GM23338 (cell line): Measurements from ENCODE around the gene NDUFAF8. TPM values are rescaled to one million over a fixed set of nuclear protein-coding genes. Genes with fewer than 3 reads are reported as not detected.

Experiments used
- ATAC-seq: fragments of 200-7000 bp; cut with Tn5 transposase; 3 replicates; pipeline ENCODE4 v1.9.1; 2020
- DNase-seq: peaks from one replicate; pipeline ENCODE4 v3.0.0-alpha.2; 2015; ENCODE audit warnings: low spot score
- H2AFZ ChIP-seq: fragments of 200-600 bp; sonication (generic); 2 replicates; pipeline ENCODE4 v1.8.0; 2016; ENCODE audit warnings: antibody characterized with exemption, mild to moderate bottlenecking, moderate library complexity
- H3F3A ChIP-seq: fragments of 200-600 bp; sonication (generic); replicated peaks from 2 replicates; pipeline ENCODE4 v1.8.0; 2017; ENCODE audit warnings: antibody characterized with exemption, mixed run types, low read depth
- H3K27ac ChIP-seq: fragments of 200-600 bp; sonication (generic); 2 replicates; pipeline ENCODE4 v1.6.1; 2016; ENCODE audit warnings: low read depth
- H3K27me3 ChIP-seq: fragments of 200-600 bp; sonication (generic); 2 replicates; pipeline ENCODE4 v1.8.0; 2016; ENCODE audit warnings: mild to moderate bottlenecking, mixed run types, moderate library complexity; ENCODE audit not compliant: insufficient read depth
- H3K36me3 ChIP-seq: fragments of 200-600 bp; sonication (generic); 2 replicates; pipeline ENCODE4 v1.8.0; 2016; ENCODE audit warnings: mild to moderate bottlenecking; ENCODE audit not compliant: insufficient read depth
- H3K4me1 ChIP-seq: fragments of 200-600 bp; sonication (generic); 2 replicates; pipeline ENCODE4 v1.8.0; 2016; ENCODE audit warnings: mild to moderate bottlenecking, moderate library complexity; ENCODE audit not compliant: insufficient read depth
- H3K4me2 ChIP-seq: fragments of 200-600 bp; sonication (generic); 2 replicates; pipeline ENCODE4 v1.7.1; 2017; ENCODE audit warnings: mixed run types
- H3K4me3 ChIP-seq: fragments of 200-600 bp; sonication (generic); 2 replicates; pipeline ENCODE4 v1.6.1; 2016; ENCODE audit warnings: mixed run types
- H3K79me2 ChIP-seq: fragments of 200-600 bp; sonication (generic); replicated peaks from 2 replicates; pipeline ENCODE4 v1.8.0; 2017; ENCODE audit warnings: mild to moderate bottlenecking; ENCODE audit not compliant: insufficient read depth
- H3K9me2 ChIP-seq: fragments of 200-600 bp; sonication (generic); 2 replicates; pipeline ENCODE4 v1.8.0; 2017; ENCODE audit not compliant: insufficient read depth
- H4K20me1 ChIP-seq: fragments of 200-600 bp; sonication (generic); replicated peaks from 2 replicates; pipeline ENCODE4 v1.8.0; 2017; ENCODE audit warnings: mild to moderate bottlenecking; ENCODE audit not compliant: insufficient read depth
- H3K27ac Mint-ChIP-seq: 2 replicates; pipeline ENCODE4 v1.8.0; 2020; ENCODE audit warnings: inconsistent platforms, mild to moderate bottlenecking, moderate library complexity, mixed read lengths
- H3K27me3 Mint-ChIP-seq: 3 replicates; pipeline ENCODE4 v1.8.0; 2022; ENCODE audit warnings: low read depth, mild to moderate bottlenecking, moderate library complexity, mixed read lengths, inconsistent platforms; ENCODE audit not compliant: insufficient read depth, poor library complexity
- H3K36me3 Mint-ChIP-seq: 3 replicates; pipeline ENCODE4 v1.8.0; 2021; ENCODE audit warnings: low read depth, mild to moderate bottlenecking, inconsistent platforms, moderate library complexity, mixed read lengths
- H3K4me1 Mint-ChIP-seq: 3 replicates; pipeline ENCODE4 v1.8.0; 2020; ENCODE audit warnings: mild to moderate bottlenecking, inconsistent platforms, mixed read lengths
- H3K4me3 Mint-ChIP-seq: 3 replicates; pipeline ENCODE4 v1.8.0; 2021; ENCODE audit warnings: moderate library complexity, mild to moderate bottlenecking, inconsistent platforms, mixed read lengths
- H3K9me3 Mint-ChIP-seq: 3 replicates; pipeline ENCODE4 v1.8.0; 2020; ENCODE audit warnings: moderate library complexity, mild to moderate bottlenecking, inconsistent platforms, mixed read lengths
- CREB1 ChIP-seq: fragments of 250-450 bp; sonication (Bioruptor Pico); IDR thresholded peaks from 2 replicates; pipeline ENCODE4 v1.5.0; 2020; ENCODE audit warnings: low read depth, mild to moderate bottlenecking, moderate library complexity
- EZH2phosphoT487 ChIP-seq: fragments of 200-600 bp; sonication (generic); IDR thresholded peaks from one replicate; pipeline ENCODE4 v1.8.1; 2018; ENCODE audit warnings: antibody characterized with exemption; ENCODE audit not compliant: unreplicated experiment
- NANOG ChIP-seq: IDR thresholded peaks from 2 replicates; pipeline ENCODE4 v1.6.1; 2016; ENCODE audit warnings: antibody characterized with exemption, borderline replicate concordance
- STAT1 ChIP-seq: IDR thresholded peaks from one replicate; pipeline ENCODE4 v1.6.1; 2016; ENCODE audit warnings: antibody characterized with exemption; ENCODE audit not compliant: unreplicated experiment
- ZNF114 ChIP-seq: fragments of 250-450 bp; sonication (Bioruptor Pico); IDR thresholded peaks from 2 replicates; pipeline ENCODE4 v1.5.0; 2020; ENCODE audit warnings: mild to moderate bottlenecking, moderate library complexity
- polyA plus RNA-seq: library from polyadenylated mRNA; unstranded; fragments of >200 nt; fragmentation: Nextera tagmentation; extraction: Ambion mirVana; gene quantifications from 2 replicates; pipeline ENCODE4 v1.2.1, GENCODE V29; 2016
- total RNA-seq: library from RNA; depleted of rRNA; stranded (reverse); fragments of >200 nt; shearing (Covaris generic); gene quantifications from 2 replicates; pipeline ENCODE4 v1.2.3, GENCODE V29; 2014
- TF ChIP-seq, protein P1 (sequence below): fragments of 250-450 bp; sonication (Bioruptor Pico); IDR thresholded peaks from 2 replicates; pipeline ENCODE4 v1.5.0; 2020; ENCODE audit warnings: mild to moderate bottlenecking, moderate library complexity
- TF ChIP-seq, protein P2 (sequence below): IDR thresholded peaks from 2 replicates; pipeline ENCODE4 v1.6.1; 2016; ENCODE audit warnings: antibody characterized with exemption

The NDUFAF8 gene
- total and polyA plus RNA-seq, 2 experiments from 2014 or later, result 21.5 to 156 TPM

DNA sequence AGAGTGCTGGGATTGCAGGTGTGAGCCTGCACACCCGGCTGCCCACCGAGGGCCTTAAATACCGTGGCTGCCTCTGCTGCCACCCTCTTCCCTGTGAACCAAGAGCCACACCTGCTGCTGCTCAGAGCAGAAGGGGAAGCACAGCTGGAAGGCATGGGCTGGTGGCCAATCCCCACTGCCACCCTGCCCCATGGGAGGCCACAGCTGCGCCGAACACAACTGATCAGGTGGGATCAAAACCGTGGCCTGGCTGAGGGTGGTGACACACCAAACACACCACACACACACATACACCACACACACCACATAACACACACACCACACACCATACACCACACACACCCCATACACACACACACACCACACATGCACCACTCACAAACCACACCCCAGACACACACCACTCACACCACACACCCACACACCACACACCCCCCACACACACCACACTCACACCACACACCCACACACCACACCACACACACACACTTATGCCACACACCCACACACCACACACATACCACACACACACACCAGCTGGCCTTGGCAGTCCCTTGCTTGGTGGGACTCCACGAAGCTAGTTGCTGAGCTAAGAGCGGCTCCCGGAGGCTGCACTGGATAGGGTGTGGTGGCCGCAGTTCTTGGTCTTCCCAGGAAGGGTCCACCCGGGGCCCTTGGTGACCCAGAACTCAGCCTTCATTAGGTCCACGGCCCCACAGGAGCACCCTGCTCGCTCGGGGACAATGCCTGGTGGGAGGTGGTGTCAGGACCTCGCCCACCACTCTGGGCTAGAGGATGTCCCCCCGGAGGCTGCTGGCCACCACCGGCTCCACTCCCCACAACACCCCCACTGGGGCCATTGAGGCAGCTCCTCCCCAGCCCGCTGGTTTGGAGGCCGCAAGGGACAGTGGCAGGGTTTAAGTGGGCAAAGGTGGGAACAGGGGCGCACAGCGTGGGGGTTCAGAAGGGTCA, 31.2 kb upstream of the NDUFAF8 start:
- DNase-seq, result no peak
- Histone ChIP-seq H3K4me2 (no peak overlapping the region), H3K79me2 (peaks cover 4% of the 10 kb centered on the region), H3K4me1 (no peaks in the 10 kb centered on the region), H3F3A (no peaks in the 10 kb centered on the region; the same call in 1 of the 2 replicates), H2AFZ (no peak overlapping the region), H3K27me3 (no peaks in the 10 kb centered on the region), H3K36me3 (no peaks in the 10 kb centered on the region), H4K20me1 (no peaks in the 10 kb centered on the region), H3K4me3 (no peak overlapping the region), H3K9me2 (no peaks in the 10 kb centered on the region), H3K27ac (no peak overlapping the region)
- Mint-ChIP-seq H3K36me3 (no peaks in the 10 kb centered on the region; the same call in 2 of the 3 replicates), H3K4me1 (no peaks in the 10 kb centered on the region), H3K9me3 (no peaks in the 10 kb centered on the region; the same call in 2 of the 3 replicates), H3K27me3 (peaks cover 4% of the 10 kb centered on the region), H3K4me3 (no peak overlapping the region), H3K27ac (no peak overlapping the region)
- TF ChIP-seq ZNF114 (CRISPR knock-in tag), result no peak
- TF ChIP-seq, protein P1, sequence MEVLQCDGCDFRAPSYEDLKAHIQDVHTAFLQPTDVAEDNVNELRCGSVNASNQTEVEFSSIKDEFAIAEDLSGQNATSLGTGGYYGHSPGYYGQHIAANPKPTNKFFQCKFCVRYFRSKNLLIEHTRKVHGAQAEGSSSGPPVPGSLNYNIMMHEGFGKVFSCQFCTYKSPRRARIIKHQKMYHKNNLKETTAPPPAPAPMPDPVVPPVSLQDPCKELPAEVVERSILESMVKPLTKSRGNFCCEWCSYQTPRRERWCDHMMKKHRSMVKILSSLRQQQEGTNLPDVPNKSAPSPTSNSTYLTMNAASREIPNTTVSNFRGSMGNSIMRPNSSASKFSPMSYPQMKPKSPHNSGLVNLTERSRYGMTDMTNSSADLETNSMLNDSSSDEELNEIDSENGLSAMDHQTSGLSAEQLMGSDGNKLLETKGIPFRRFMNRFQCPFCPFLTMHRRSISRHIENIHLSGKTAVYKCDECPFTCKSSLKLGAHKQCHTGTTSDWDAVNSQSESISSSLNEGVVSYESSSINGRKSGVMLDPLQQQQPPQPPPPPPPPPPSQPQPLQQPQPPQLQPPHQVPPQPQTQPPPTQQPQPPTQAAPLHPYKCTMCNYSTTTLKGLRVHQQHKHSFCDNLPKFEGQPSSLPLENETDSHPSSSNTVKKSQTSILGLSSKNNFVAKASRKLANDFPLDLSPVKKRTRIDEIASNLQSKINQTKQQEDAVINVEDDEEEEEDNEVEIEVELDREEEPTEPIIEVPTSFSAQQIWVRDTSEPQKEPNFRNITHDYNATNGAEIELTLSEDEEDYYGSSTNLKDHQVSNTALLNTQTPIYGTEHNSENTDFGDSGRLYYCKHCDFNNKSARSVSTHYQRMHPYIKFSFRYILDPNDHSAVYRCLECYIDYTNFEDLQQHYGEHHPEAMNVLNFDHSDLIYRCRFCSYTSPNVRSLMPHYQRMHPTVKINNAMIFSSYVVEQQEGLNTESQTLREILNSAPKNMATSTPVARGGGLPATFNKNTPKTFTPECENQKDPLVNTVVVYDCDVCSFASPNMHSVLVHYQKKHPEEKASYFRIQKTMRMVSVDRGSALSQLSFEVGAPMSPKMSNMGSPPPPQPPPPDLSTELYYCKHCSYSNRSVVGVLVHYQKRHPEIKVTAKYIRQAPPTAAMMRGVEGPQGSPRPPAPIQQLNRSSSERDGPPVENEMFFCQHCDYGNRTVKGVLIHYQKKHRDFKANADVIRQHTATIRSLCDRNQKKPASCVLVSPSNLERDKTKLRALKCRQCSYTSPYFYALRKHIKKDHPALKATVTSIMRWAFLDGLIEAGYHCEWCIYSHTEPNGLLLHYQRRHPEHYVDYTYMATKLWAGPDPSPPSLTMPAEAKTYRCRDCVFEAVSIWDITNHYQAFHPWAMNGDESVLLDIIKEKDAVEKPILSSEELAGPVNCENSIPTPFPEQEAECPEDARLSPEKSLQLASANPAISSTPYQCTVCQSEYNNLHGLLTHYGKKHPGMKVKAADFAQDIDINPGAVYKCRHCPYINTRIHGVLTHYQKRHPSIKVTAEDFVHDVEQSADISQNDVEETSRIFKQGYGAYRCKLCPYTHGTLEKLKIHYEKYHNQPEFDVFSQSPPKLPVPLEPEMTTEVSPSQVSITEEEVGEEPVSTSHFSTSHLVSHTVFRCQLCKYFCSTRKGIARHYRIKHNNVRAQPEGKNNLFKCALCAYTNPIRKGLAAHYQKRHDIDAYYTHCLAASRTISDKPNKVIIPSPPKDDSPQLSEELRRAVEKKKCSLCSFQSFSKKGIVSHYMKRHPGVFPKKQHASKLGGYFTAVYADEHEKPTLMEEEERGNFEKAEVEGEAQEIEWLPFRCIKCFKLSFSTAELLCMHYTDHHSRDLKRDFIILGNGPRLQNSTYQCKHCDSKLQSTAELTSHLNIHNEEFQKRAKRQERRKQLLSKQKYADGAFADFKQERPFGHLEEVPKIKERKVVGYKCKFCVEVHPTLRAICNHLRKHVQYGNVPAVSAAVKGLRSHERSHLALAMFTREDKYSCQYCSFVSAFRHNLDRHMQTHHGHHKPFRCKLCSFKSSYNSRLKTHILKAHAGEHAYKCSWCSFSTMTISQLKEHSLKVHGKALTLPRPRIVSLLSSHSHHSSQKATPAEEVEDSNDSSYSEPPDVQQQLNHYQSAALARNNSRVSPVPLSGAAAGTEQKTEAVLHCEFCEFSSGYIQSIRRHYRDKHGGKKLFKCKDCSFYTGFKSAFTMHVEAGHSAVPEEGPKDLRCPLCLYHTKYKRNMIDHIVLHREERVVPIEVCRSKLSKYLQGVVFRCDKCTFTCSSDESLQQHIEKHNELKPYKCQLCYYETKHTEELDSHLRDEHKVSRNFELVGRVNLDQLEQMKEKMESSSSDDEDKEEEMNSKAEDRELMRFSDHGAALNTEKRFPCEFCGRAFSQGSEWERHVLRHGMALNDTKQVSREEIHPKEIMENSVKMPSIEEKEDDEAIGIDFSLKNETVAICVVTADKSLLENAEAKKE (CRISPR knock-in tag), result no peak
- TF ChIP-seq NANOG, result no peak
- no peak for ATAC-seq

DNA sequence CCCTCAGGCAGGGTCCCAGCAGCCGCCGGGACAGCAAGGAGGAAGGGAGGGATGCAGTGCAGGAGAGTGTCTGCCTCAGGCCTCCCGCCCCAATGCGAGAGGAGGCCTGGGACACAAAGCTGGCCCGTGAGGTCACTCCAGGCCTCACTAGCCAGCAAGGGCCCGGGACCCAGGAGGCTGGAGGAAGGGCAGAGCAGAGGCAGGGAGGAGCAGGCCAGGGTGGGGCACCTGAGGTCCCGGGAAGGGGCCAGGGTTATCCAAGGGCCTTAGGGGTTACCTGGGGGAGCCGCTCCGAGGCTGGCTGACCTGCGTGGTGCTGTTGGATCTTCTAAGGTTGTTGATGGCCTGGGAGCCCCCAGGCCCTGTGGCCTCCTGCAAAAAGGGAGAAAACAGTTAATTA, 30.5 kb upstream of the NDUFAF8 start:
- H3K9me2 ChIP-seq, result no peaks in the 10 kb centered on the region
- no peaks in the 10 kb centered on the region; the same call in 1 of the 2 replicates for H3F3A ChIP-seq
- no peaks in the 10 kb centered on the region for H3K4me1 ChIP-seq
- Mint-ChIP-seq H3K9me3 (no peaks in the 10 kb centered on the region; the same call in 2 of the 3 replicates), H3K27ac (no peak overlapping the region), H3K36me3 (no peaks in the 10 kb centered on the region; the same call in 2 of the 3 replicates), H3K27me3 (peaks cover 7% of the 10 kb centered on the region), H3K4me3 (no peak overlapping the region), H3K4me1 (no peaks in the 10 kb centered on the region)
- H3K36me3 ChIP-seq, result no peaks in the 10 kb centered on the region
- no peak for ATAC-seq
- H3K27me3 ChIP-seq, result no peaks in the 10 kb centered on the region
- H2AFZ ChIP-seq, result no peak overlapping the region
- no peak overlapping the region for H3K27ac ChIP-seq
- no peak overlapping the region for H3K4me2 ChIP-seq
- no peak for DNase-seq
- peaks cover 7% of the 10 kb centered on the region for H3K79me2 ChIP-seq
- H4K20me1 ChIP-seq, result no peaks in the 10 kb centered on the region
- no peak overlapping the region for H3K4me3 ChIP-seq
- no peak for TF ChIP-seq STAT1
- TF ChIP-seq ZNF114 (CRISPR knock-in tag), result no peak
- no peak for TF ChIP-seq EZH2phosphoT487
- TF ChIP-seq CREB1, result no peak
- TF ChIP-seq, protein P2, sequence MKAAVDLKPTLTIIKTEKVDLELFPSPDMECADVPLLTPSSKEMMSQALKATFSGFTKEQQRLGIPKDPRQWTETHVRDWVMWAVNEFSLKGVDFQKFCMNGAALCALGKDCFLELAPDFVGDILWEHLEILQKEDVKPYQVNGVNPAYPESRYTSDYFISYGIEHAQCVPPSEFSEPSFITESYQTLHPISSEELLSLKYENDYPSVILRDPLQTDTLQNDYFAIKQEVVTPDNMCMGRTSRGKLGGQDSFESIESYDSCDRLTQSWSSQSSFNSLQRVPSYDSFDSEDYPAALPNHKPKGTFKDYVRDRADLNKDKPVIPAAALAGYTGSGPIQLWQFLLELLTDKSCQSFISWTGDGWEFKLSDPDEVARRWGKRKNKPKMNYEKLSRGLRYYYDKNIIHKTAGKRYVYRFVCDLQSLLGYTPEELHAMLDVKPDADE, result no peak
